Uterus (tissue), 4 donors: Measurements from ENCODE around the gene ESPNL. TPM values are rescaled to one million over a fixed set of nuclear protein-coding genes. Genes with fewer than 3 reads are reported as not detected.
"Not testable (repeated sequence)": the region's sequence is repeated elsewhere in the genome, so short reads cannot be mapped to it uniquely, and the experiment has no call there.

Experiments used
- DNase-seq, 2 donors: peaks; one replicate each; pipeline ENCODE4 v3.0.0-alpha.2; 2019 to 2020
- H3K27ac ChIP-seq, 2 donors: fragments of 200-600 bp; sonication (generic); 1 replicate in 1 of 2; 2 replicates in 1 of 2; pipeline ENCODE4 v1.5.1; 2016 to 2018
- H3K27me3 ChIP-seq, 2 donors: fragments of 200-600 bp; sonication (generic); one replicate each; pipeline ENCODE4 v1.5.1; 2018 to 2019; ENCODE audit warnings: control low read depth in 1 of 2
- H3K36me3 ChIP-seq, 2 donors: fragments of 200-600 bp; sonication (generic); one replicate each; pipeline ENCODE4 v1.5.1; 2019; ENCODE audit warnings: control low read depth in 1 of 2
- H3K4me1 ChIP-seq, 2 donors: fragments of 200-600 bp; sonication (generic); one replicate each; pipeline ENCODE4 v1.5.1; 2018 to 2019; ENCODE audit warnings: control low read depth in 1 of 2
- H3K4me3 ChIP-seq, 2 donors: fragments of 200-600 bp; sonication (generic); 1 replicate in 1 of 2; 2 replicates in 1 of 2; pipeline ENCODE4 v1.5.1; 2018 to 2019; ENCODE audit warnings: mild to moderate bottlenecking in 1 of 2
- H3K9me3 ChIP-seq, 2 donors: fragments of 200-600 bp; sonication (generic); one replicate each; pipeline ENCODE4 v1.5.1; 2019; ENCODE audit warnings: control low read depth in 1 of 2
- CTCF ChIP-seq, 4 experiments: fragments of 200-600 bp in 2 of 4; fragments of 450-650 bp in 2 of 4; sonication (generic) in 2 of 4; IDR thresholded peaks; one replicate each; pipeline ENCODE4 v1.5.1; 2016 to 2019; ENCODE audit warnings: antibody characterized with exemption in 4 of 4, mild to moderate bottlenecking in 2 of 4, moderate library complexity in 1 of 4
- POLR2A ChIP-seq, 2 donors: fragments of 450-650 bp; IDR thresholded peaks; one replicate each; pipeline ENCODE4 v1.6.1; 2016; ENCODE audit warnings: antibody characterized with exemption in 2 of 2, mild to moderate bottlenecking in 1 of 2, moderate library complexity in 1 of 2
- intact Hi-C: fragments of 100-400 bp; cut with DNase I; formaldehyde crosslinking; loops from one replicate; pipeline ENCODE4 v1.15.1; 2023; ENCODE audit warnings: low total_unique reads
- total RNA-seq, 4 donors: library from RNA; depleted of rRNA in 3 of 4; stranded (reverse); fragments of >200 nt in 3 of 4; gene quantifications; one replicate each; pipeline versions ENCODE4 v1.1.0 to v1.2.4, GENCODE V29; 2014 to 2023
- donor health status: DM: yes; HTN: yes; CAD: no.

Gene ESPNL
- total RNA-seq, 4 donors from 2014 or later = 0.34 to 7.7 TPM; not detected in 2

GRCh38 chr2:238063414-238064189 lies 36.5 kb upstream of the ESPNL start:
- no peak for TF ChIP-seq POLR2A (IDR thresholded peaks at IDR 0.05)
- TF ChIP-seq CTCF (IDR thresholded peaks at IDR 0.05) = no peak

GRCh38 chr2:238064376-238064775 lies 35.8 kb upstream of the ESPNL start:
- H3K27me3 ChIP-seq = no peaks in the 10 kb centered on the region
- TF ChIP-seq POLR2A (IDR thresholded peaks at IDR 0.05) (no peak), CTCF (IDR thresholded peaks at IDR 0.05) (no peak)
- DNase-seq = no peak
- H3K36me3 ChIP-seq = no peaks in the 10 kb centered on the region
- no peak overlapping the region for H3K4me3 ChIP-seq
- H3K4me1 ChIP-seq = peaks cover 0 to 13% of the 10 kb centered on the region in 2 donors
- H3K27ac ChIP-seq = no peak overlapping the region
- intact Hi-C loops = no loop called here
- H3K9me3 ChIP-seq = no peaks in the 10 kb centered on the region

More at GRCh38 chr2:238063414-238064189, 36.5 kb upstream of the ESPNL start:
- no peaks in the 10 kb centered on the region for H3K9me3 ChIP-seq
- no peak for DNase-seq
- no peak overlapping the region for H3K4me3 ChIP-seq
- no peaks in the 10 kb centered on the region for H3K27me3 ChIP-seq
- intact Hi-C loops = no loop called here
- H3K4me1 ChIP-seq = peaks cover 0 to 13% of the 10 kb centered on the region in 2 donors
- H3K27ac ChIP-seq = no peak overlapping the region
- no peaks in the 10 kb centered on the region for H3K36me3 ChIP-seq

GRCh38 chr2:238065071-238065846 lies 34.9 kb upstream of the ESPNL start:
- Histone ChIP-seq H3K36me3 (no peaks in the 10 kb centered on the region), H3K27ac (no peak overlapping the region), H3K27me3 (no peaks in the 10 kb centered on the region), H3K9me3 (no peaks in the 10 kb centered on the region), H3K4me3 (no peak overlapping the region), H3K4me1 (peaks cover 0 to 6% of the 10 kb centered on the region in 2 donors)
- no peak for DNase-seq
- TF ChIP-seq CTCF (IDR thresholded peaks at IDR 0.05) (no peak), POLR2A (IDR thresholded peaks at IDR 0.05) (no peak)
- intact Hi-C loops = no loop called here

- intact Hi-C loops = no loop called here
- TF ChIP-seq CTCF (IDR thresholded peaks at IDR 0.05) = no peak
- no peak for TF ChIP-seq POLR2A (IDR thresholded peaks at IDR 0.05)
Observed at GRCh38 chr2:238066218-238066617, 33.9 kb upstream of the ESPNL start.

GRCh38 chr2:238066718-238067117 lies 33.4 kb upstream of the ESPNL start:
- H3K27me3 ChIP-seq, H3K27ac ChIP-seq, H3K4me3 ChIP-seq, intact Hi-C loops, H3K36me3 ChIP-seq, DNase-seq, H3K9me3 ChIP-seq, H3K4me1 ChIP-seq: not testable (repeated sequence)

More at GRCh38 chr2:238066218-238066617, 33.9 kb upstream of the ESPNL start:
- H3K9me3 ChIP-seq = no peaks in the 10 kb centered on the region
- DNase-seq = no peak
- no peaks in the 10 kb centered on the region for H3K27me3 ChIP-seq
- H3K27ac ChIP-seq = no peak overlapping the region
- H3K36me3 ChIP-seq = no peaks in the 10 kb centered on the region
- H3K4me3 ChIP-seq = no peak overlapping the region
- H3K4me1 ChIP-seq = peaks cover 0 to 6% of the 10 kb centered on the region in 2 donors
